Measurements from ENCODE around the gene NTMT1.

GRCh38 chr9:129601082-129601674 is 24.8 kb upstream of the NTMT1 start:
- TF ChIP-seq JUN (IDR thresholded peaks at IDR 0.05; ENCODE audit: borderline replicate concordance, low read depth, low read length) (no peak), JUN (CRISPR knock-in tag; IDR thresholded peaks at IDR 0.05; ENCODE audit: borderline replicate concordance) (no peak), POLR2AphosphoS5 (IDR thresholded peaks at IDR 0.05; ENCODE audit: control insufficient read depth, insufficient read depth, low read depth, low read length) (no peak), LARP7 (IDR thresholded peaks at IDR 0.05) (no peak), SIN3A (IDR thresholded peaks at IDR 0.05; ENCODE audit: borderline replicate concordance in 2 of 2, control insufficient read depth in 1 of 2, low read depth in 2 of 2, low read length in 2 of 2) (no peak), POLR2A (conservative IDR thresholded peaks at IDR 0.05) (no peak), REST (IDR thresholded peaks at IDR 0.05; ENCODE audit: borderline replicate concordance) (no peak), REST (CRISPR knock-in tag; IDR thresholded peaks at IDR 0.05; ENCODE audit: low read depth) (no peak), BRCA1 (IDR thresholded peaks at IDR 0.05) (no peak), BRCA1 (CRISPR knock-in tag; IDR thresholded peaks at IDR 0.05) (no peak)

Measured in K562 (cell line).